ENCODE measurements around the gene CFAP46. TPM values are rescaled to one million over a fixed set of nuclear protein-coding genes. Genes with fewer than 3 reads are reported as not detected.

The CFAP46 gene
- total and polyA plus RNA-seq, 10 donors: 0.03 to 1.1 (median 0.12) TPM; not detected in 2

GRCh38 chr10:132884041-132884440 is 58.3 kb downstream of the CFAP46 start:
- 72 to 81% (median 74%) methylated on average over 7 to 18 of the region's 18 CpGs for WGBS, 5 donors
- Histone ChIP-seq H3K27me3 (replicated peaks in 1 of 7) (peaks cover 0 to 51% (median 6%) of the 10 kb centered on the region in 7 donors), H3K4me3 (no peak overlapping the region), H3K9me3 (no peaks in the 10 kb centered on the region), H3K36me3 (no peaks in the 10 kb centered on the region), H3K4me1 (peaks cover 0 to 4% (median 0%) of the 10 kb centered on the region in 6 donors), H3K27ac (no peak overlapping the region)
- TF ChIP-seq POLR2A (IDR thresholded peaks at IDR 0.05) (no peak), POLR2AphosphoS5 (IDR thresholded peaks at IDR 0.05) (no peak), CTCF (IDR thresholded peaks at IDR 0.05 in 8 of 11, conservative IDR thresholded peaks at IDR 0.05 in 3 of 11) (no peak)
- peak; percentile 73 for DNase-seq
- intact Hi-C loops (cut with DNase I; ENCODE audit: low total_unique reads): no loop called here

GRCh38 chr10:132883391-132883881 is 58.9 kb downstream of the CFAP46 start:
- no peak overlapping the region for H3K4me3 ChIP-seq
- no peaks in the 10 kb centered on the region for H3K9me3 ChIP-seq
- TF ChIP-seq CTCF (IDR thresholded peaks at IDR 0.05 in 8 of 11, conservative IDR thresholded peaks at IDR 0.05 in 3 of 11) (no peak), POLR2A (IDR thresholded peaks at IDR 0.05) (no peak), POLR2AphosphoS5 (IDR thresholded peaks at IDR 0.05) (no peak)
- H3K27ac ChIP-seq: no peak overlapping the region
- WGBS, 5 donors: 69 to 81% (median 76%) methylated on average over 12 to 20 of the region's 20 CpGs
- H3K4me1 ChIP-seq: peaks cover 0 to 4% (median 0%) of the 10 kb centered on the region in 6 donors
- no peaks in the 10 kb centered on the region for H3K36me3 ChIP-seq
- intact Hi-C loops (cut with DNase I; ENCODE audit: low total_unique reads): no loop called here
- DNase-seq: peak; percentile 54
- peaks cover 0 to 53% (median 6%) of the 10 kb centered on the region in 7 donors for H3K27me3 ChIP-seq (replicated peaks in 1 of 7)

- TF ChIP-seq CTCF (IDR thresholded peaks at IDR 0.05 in 8 of 11, conservative IDR thresholded peaks at IDR 0.05 in 3 of 11) (no peak), POLR2A (IDR thresholded peaks at IDR 0.05) (no peak), POLR2AphosphoS5 (IDR thresholded peaks at IDR 0.05) (no peak)
- Histone ChIP-seq H3K4me1 (peaks cover 0 to 4% (median 0%) of the 10 kb centered on the region in 6 donors), H3K27ac (no peak overlapping the region), H3K36me3 (no peaks in the 10 kb centered on the region), H3K9me3 (no peaks in the 10 kb centered on the region), H3K27me3 (replicated peaks in 1 of 7) (peaks cover 0 to 64% (median 10%) of the 10 kb centered on the region in 7 donors), H3K4me3 (no peak overlapping the region)
- 75 to 84% (median 80%) methylated on average over 18 of the region's 18 CpGs for WGBS, 5 donors
- DNase-seq: peak; percentile 53
- intact Hi-C loops (cut with DNase I; ENCODE audit: low total_unique reads): no loop called here
Measured at GRCh38 chr10:132882069-132882951, 60.1 kb downstream of the CFAP46 start.

Measured in spleen (tissue), 11 donors.